Endothelial cell of umbilical vein (primary cell): Measurements from ENCODE around the gene WASF2. TPM values are rescaled to one million over a fixed set of nuclear protein-coding genes. Genes with fewer than 3 reads are reported as not detected.

Source experiments
- BruUV-seq: library from RNA; stranded (reverse); fragments of 400-500 nt; replicated peaks from 2 replicates; lab custom pipeline; 2021; lab: Mats Ljungman, UMichigan
- CTCF ChIA-PET: fragments of 300-600, 350-600 bp; sonication (Branson Sonifier 250); formaldehyde crosslinking; loops from one replicate; lab custom pipeline; 2021; ENCODE audit warnings: antibody characterized with exemption, inconsistent platforms; lab: Charles Lee
- POLR2A ChIA-PET: fragments of 300-600, 350-600 bp; sonication (Branson Sonifier 250); formaldehyde crosslinking; loops from one replicate; lab custom pipeline; 2021; ENCODE audit warnings: antibody characterized with exemption, inconsistent platforms; lab: Charles Lee
- DNase-seq: peaks from one replicate; pipeline ENCODE4 v3.0.0-alpha.2; 2011; ENCODE audit warnings: low read depth, low spot score
- FAIRE-seq: peaks from 2 replicates; lab custom pipeline; 2011; peaks lifted over from hg19 to GRCh38; lab: Jason Lieb, UNC
- H2AFZ ChIP-seq: 2 replicates; pipeline ENCODE4 v1.6.0; 2012; ENCODE audit warnings: low read depth, low read length, control low read depth, inconsistent platforms
- H3K27ac ChIP-seq: 2 replicates; pipeline ENCODE4 v1.5.1; 2011; ENCODE audit warnings: low read depth, mild to moderate bottlenecking, control low read depth, low read length, moderate library complexity; ENCODE audit not compliant: insufficient read depth
- H3K27me3 ChIP-seq, 2 experiments: 2 replicates each; pipeline versions ENCODE4 v1.6.0 to v1.6.1; 2011; ENCODE audit warnings: low read length in 2 of 2, mixed read lengths in 1 of 2; ENCODE audit not compliant: control insufficient read depth in 2 of 2, insufficient read depth in 2 of 2
- H3K36me3 ChIP-seq, 2 experiments: 2 replicates in 1 of 2; 3 replicates in 1 of 2; pipeline ENCODE4 v1.5.1; 2011; ENCODE audit warnings: low read length in 2 of 2, mild to moderate bottlenecking in 1 of 2, moderate library complexity in 1 of 2; ENCODE audit not compliant: control insufficient read depth in 2 of 2, insufficient read depth in 2 of 2; ENCODE audit errors: extremely low read depth in 1 of 2
- H3K4me1 ChIP-seq: 3 replicates; pipeline ENCODE4 v1.5.1; 2011; ENCODE audit warnings: mild to moderate bottlenecking, low read length; ENCODE audit not compliant: control insufficient read depth, insufficient read depth; ENCODE audit errors: extremely low read depth
- H3K4me2 ChIP-seq: 2 replicates; pipeline ENCODE4 v1.6.1; 2011; ENCODE audit warnings: low read length, control low read depth, mixed read lengths; ENCODE audit not compliant: insufficient read depth
- H3K4me3 ChIP-seq, 3 experiments: fragments of 200-600 bp in 1 of 3; sonication (generic), shearing (Covaris generic) in 1 of 3; replicated peaks in 1 of 3; 2 replicates each; pipeline ENCODE4 v1.5.1; 2011 to 2016; ENCODE audit warnings: control low read depth in 3 of 3, low read length in 3 of 3, mild to moderate bottlenecking in 2 of 3, inconsistent platforms in 1 of 3, low read depth in 1 of 3, moderate library complexity in 1 of 3; ENCODE audit not compliant: insufficient read depth in 1 of 3
- H3K79me2 ChIP-seq: 2 replicates; pipeline ENCODE4 v1.6.0; 2012; ENCODE audit warnings: low read length, inconsistent platforms; ENCODE audit not compliant: control insufficient read depth, insufficient read depth
- H3K9ac ChIP-seq: replicated peaks from 2 replicates; pipeline ENCODE3; 2011; ENCODE audit warnings: low read length, control low read depth; ENCODE audit not compliant: insufficient read depth; ENCODE audit errors: extremely low read depth
- H3K9me1 ChIP-seq: replicated peaks from 3 replicates; pipeline ENCODE4 v1.6.0; 2011; ENCODE audit warnings: mild to moderate bottlenecking, low read length; ENCODE audit not compliant: control insufficient read depth, insufficient read depth; ENCODE audit errors: extremely low read depth
- H3K9me3 ChIP-seq: replicated peaks from 2 replicates; pipeline ENCODE4 v1.5.1; 2012; ENCODE audit warnings: low read length, inconsistent platforms; ENCODE audit not compliant: control insufficient read depth, insufficient read depth
- H4K20me1 ChIP-seq: replicated peaks from 2 replicates; pipeline ENCODE3; 2011; ENCODE audit warnings: mild to moderate bottlenecking, low read length; ENCODE audit not compliant: control insufficient read depth, insufficient read depth; ENCODE audit errors: extremely low read depth
- EZH2 ChIP-seq: IDR thresholded peaks from 2 replicates; pipeline ENCODE4 v1.6.1; 2012; ENCODE audit warnings: borderline replicate concordance, low read depth, mild to moderate bottlenecking, moderate library complexity, low read length, inconsistent platforms; ENCODE audit not compliant: severe bottlenecking
- FOS ChIP-seq: IDR thresholded peaks from 2 replicates; pipeline ENCODE4 v1.6.1; 2011; ENCODE audit warnings: mild to moderate bottlenecking, low read length, moderate library complexity, borderline replicate concordance; ENCODE audit not compliant: insufficient read depth
- GATA2 ChIP-seq: IDR thresholded peaks from 2 replicates; pipeline ENCODE4 v1.7.0; 2011; ENCODE audit warnings: low read depth, mild to moderate bottlenecking, moderate library complexity, mixed read lengths, low read length; ENCODE audit not compliant: insufficient read length, insufficient read depth
- JUN ChIP-seq: IDR thresholded peaks from 2 replicates; pipeline ENCODE4 v1.6.1; 2011; ENCODE audit warnings: borderline replicate concordance, low read depth; ENCODE audit not compliant: insufficient read length, insufficient read depth
- MYC ChIP-seq: IDR thresholded peaks from one replicate; pipeline ENCODE4 v1.6.1; 2011; ENCODE audit warnings: mild to moderate bottlenecking, low read depth, low read length
- POLR2A ChIP-seq: IDR thresholded peaks from 2 replicates; pipeline ENCODE4 v1.6.1; 2012; ENCODE audit warnings: low read depth, mild to moderate bottlenecking, control low read depth, low read length
- dilution Hi-C: fragments of 300-500 bp; cut with MboI; formaldehyde crosslinking; loops from one replicate; pipeline ENCODE4 v1.15.0; 2019; ENCODE audit warnings: low sequenced_read_pairs; ENCODE audit not compliant: extremely low pct_ligation_motif_present
- intact Hi-C: fragments of 100-400 bp; cut with micrococcal nuclease; formaldehyde crosslinking; loops from one replicate; pipeline ENCODE4 v1.10.0; 2022
- polyA plus RNA-seq, 4 experiments: library from polyadenylated mRNA; depleted of rRNA in 3 of 4; stranded (reverse) in 3 of 4; unstranded in 1 of 4; fragments of >200 nt; gene quantifications; 2 replicates each; pipeline versions ENCODE4 v1.2.1 to v1.2.3, GENCODE V29; 2011 to 2012; ENCODE audit warnings: missing spikeins in 1 of 4
- total RNA-seq: library from RNA; stranded (reverse); gene quantifications from 2 replicates; pipeline ENCODE4 v1.2.3, GENCODE V29; 2021
- TF ChIP-seq, protein P1 (sequence below), 2 donors: IDR thresholded peaks; 1 replicate in 1 of 2; 2 replicates in 1 of 2; pipeline ENCODE4 v1.5.1; 2011; ENCODE audit warnings: low read length in 2 of 2, mild to moderate bottlenecking in 2 of 2, moderate library complexity in 2 of 2, control low read depth in 1 of 2, inconsistent platforms in 1 of 2, low read depth in 1 of 2; ENCODE audit not compliant: insufficient read depth in 1 of 2; ENCODE audit errors: extremely low read depth in 1 of 2

Gene WASF2
- total and polyA plus RNA-seq, 2 donors (not counting 3 experiments of a cell fraction or from before 2014, with no cell fraction given), result 76.9 to 172 TPM

- no peaks in the 10 kb centered on the region for H3K27me3 ChIP-seq
- CTCF ChIA-PET, result interaction anchor here (1.1 to 2.5 kb wide), 2 partner anchors 40 to 122 kb away, joined by 3 to 10 read pairs; no protein-coding TSS in a partner anchor
- no peak for DNase-seq
- no peaks in the 10 kb centered on the region for H4K20me1 ChIP-seq
- no peak overlapping the region for H3K9ac ChIP-seq
- no peak overlapping the region for H3K27ac ChIP-seq
- H2AFZ ChIP-seq, result peak overlapping the region; percentile 34
- dilution Hi-C loops (no loop called here), intact Hi-C loops (no loop called here)
- H3K79me2 ChIP-seq, result no peaks in the 10 kb centered on the region
- FAIRE-seq, result no peak
- no TSS peak for BruUV-seq
- no peaks in the 10 kb centered on the region for H3K9me1 ChIP-seq
- no peaks in the 10 kb centered on the region for H3K36me3 ChIP-seq
- H3K4me2 ChIP-seq, result no peak overlapping the region
- no peak overlapping the region for H3K4me3 ChIP-seq
- TF ChIP-seq EZH2 (no peak), JUN (no peak), MYC (no peak), POLR2A (no peak), GATA2 (no peak), FOS (no peak)
- TF ChIP-seq, protein P1, sequence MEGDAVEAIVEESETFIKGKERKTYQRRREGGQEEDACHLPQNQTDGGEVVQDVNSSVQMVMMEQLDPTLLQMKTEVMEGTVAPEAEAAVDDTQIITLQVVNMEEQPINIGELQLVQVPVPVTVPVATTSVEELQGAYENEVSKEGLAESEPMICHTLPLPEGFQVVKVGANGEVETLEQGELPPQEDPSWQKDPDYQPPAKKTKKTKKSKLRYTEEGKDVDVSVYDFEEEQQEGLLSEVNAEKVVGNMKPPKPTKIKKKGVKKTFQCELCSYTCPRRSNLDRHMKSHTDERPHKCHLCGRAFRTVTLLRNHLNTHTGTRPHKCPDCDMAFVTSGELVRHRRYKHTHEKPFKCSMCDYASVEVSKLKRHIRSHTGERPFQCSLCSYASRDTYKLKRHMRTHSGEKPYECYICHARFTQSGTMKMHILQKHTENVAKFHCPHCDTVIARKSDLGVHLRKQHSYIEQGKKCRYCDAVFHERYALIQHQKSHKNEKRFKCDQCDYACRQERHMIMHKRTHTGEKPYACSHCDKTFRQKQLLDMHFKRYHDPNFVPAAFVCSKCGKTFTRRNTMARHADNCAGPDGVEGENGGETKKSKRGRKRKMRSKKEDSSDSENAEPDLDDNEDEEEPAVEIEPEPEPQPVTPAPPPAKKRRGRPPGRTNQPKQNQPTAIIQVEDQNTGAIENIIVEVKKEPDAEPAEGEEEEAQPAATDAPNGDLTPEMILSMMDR (IDR thresholded peaks at IDR 0.05; ENCODE audit: extremely low read depth in 1 of 2, insufficient read depth in 1 of 2, low read depth in 1 of 2, low read length in 2 of 2), result no peak
- H3K9me3 ChIP-seq, result no peaks in the 10 kb centered on the region
- H3K4me1 ChIP-seq, result peaks cover 10% of the 10 kb centered on the region
- POLR2A ChIA-PET, result no interaction called here
Observed at GRCh38 chr1:27517301-27517700, 27.3 kb upstream of the WASF2 start.
